Measurements from ENCODE around the gene DRC1.

GRCh38 chr2:26464390-26465265 is 62.9 kb downstream of the DRC1 start:
- TF ChIP-seq REST (IDR thresholded peaks at IDR 0.05; ENCODE audit: insufficient read depth in 1 of 2, low read depth in 2 of 2, low read length in 2 of 2) (no peak), TAF1 (IDR thresholded peaks at IDR 0.05; ENCODE audit: borderline replicate concordance, insufficient read depth, low read length) (no peak), POLR2AphosphoS5 (IDR thresholded peaks at IDR 0.05; ENCODE audit: low read depth, low read length) (no peak), SIN3A (IDR thresholded peaks at IDR 0.05; ENCODE audit: borderline replicate concordance, insufficient read depth, low read length) (no peak), FOXP2 (optimal IDR thresholded peaks at IDR 0.05; ENCODE audit: borderline replicate concordance, extremely low read depth, extremely low read length, insufficient read depth) (no peak)
